Myocyte (in vitro differentiated cells): ENCODE results near the gene PTAFR. TPM values are rescaled to one million over a fixed set of nuclear protein-coding genes. Genes with fewer than 3 reads are reported as not detected.

Source experiments
- DNase-seq: peaks from one replicate; pipeline ENCODE4 v3.0.0-alpha.2; 2012; ENCODE audit warnings: low read depth
- polyA plus RNA-seq: library from polyadenylated mRNA; unstranded; fragments of >200 nt; gene quantifications from one replicate; pipeline ENCODE4 v1.2.1, GENCODE V29; 2012; ENCODE audit warnings: missing spikeins
- total RNA-seq: library from RNA; depleted of rRNA; stranded (reverse); fragments of >200 nt; gene quantifications from 2 replicates; pipeline ENCODE4 v1.2.3, GENCODE V29; 2014

PTAFR gene, protein sequence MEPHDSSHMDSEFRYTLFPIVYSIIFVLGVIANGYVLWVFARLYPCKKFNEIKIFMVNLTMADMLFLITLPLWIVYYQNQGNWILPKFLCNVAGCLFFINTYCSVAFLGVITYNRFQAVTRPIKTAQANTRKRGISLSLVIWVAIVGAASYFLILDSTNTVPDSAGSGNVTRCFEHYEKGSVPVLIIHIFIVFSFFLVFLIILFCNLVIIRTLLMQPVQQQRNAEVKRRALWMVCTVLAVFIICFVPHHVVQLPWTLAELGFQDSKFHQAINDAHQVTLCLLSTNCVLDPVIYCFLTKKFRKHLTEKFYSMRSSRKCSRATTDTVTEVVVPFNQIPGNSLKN
- not detected in 2 replicates for total RNA-seq
- 0.03 TPM for polyA plus RNA-seq

DNA sequence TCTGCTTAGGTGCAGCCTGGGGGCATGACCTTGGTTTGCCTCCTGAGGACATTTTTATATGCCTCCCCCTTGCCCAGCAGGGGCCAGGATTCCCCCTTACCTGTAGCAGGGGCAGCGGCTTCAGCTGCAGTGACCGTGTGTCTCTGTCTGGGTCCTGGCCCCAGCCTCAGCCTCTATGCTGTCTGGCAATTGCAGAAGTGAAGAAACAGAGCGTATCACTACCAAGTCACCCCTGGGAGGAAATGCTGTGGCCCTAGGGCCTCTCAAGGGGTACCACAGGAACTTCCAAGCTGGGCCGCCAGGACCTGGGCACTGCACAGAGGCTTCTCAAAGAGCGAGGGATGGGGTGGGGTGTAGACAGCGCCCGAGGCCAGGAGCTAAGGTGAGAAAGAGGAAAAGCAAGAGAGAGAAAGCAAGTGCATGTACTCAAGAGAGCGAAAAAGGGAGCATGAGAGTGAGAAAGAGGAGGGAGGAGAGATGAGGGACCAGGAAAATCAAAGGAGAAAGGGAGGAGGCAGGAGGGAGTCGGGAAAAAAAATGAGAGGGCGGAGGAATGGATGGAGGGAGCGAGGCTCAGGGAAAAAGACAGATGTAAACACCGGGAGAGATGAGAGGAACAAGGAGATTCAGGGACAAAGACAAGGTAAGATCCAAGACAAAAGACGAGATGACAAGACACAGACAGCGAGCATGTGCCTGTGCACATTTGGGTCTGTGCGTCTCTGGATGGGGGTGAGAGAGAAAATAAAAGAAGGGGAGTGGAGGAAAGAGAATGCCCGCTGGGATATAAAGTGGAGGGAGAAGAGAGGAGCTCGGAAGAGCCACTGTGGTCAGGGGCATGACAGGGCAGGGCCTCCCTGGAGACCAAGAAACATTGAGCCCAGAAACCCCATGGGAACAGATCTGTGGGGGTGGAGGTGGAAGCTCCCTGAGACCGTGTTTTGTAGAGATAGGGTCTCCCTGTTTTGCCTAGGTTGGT is at the start of gene PTAFR:
Gene PTAFR (minus strand): TSS at position 199 of the 979 bp plus-strand sequence. CDS start 25,669 bp downstream, outside the sequence.
- DNase-seq: no peak

DNA sequence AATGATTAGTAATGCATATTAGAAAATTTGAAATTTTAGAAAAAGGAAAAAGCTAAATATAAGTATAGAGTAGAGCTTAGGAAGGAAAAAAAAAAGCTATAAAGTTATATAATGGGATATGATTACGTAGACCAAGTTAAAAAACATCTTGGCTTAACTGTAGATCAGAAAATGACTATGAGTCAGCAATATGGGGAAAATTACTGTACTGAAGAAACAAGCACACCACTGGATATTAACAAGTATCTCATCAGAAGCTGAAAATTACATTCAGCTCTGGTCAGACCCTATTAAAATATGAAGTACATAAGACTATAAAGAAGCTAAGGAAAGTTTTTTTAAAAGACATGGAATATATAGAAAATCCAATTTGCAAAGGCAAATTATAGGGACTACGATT is 36.8 kb upstream of the PTAFR start:
- DNase-seq: no peak

DNA sequence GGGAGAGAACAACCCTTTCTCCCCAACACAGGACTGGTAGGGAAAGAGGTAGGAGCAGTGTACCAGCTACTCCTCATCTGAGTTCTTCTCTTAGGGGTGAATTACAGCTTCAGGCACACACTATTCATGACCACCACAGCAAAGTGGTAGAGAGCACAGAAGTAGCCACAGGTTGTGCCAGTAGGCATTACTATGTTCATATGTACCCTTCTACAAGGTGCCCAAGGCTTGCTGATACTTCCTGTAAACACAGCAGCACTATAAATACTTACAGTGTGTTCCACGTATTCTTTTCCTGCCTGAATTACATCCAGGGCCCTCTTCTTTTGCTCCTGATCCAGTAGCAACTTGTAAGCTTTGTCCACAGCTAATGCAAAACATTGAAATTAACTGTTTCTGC is 33.2 kb upstream of the PTAFR start:
- no peak for DNase-seq

DNA sequence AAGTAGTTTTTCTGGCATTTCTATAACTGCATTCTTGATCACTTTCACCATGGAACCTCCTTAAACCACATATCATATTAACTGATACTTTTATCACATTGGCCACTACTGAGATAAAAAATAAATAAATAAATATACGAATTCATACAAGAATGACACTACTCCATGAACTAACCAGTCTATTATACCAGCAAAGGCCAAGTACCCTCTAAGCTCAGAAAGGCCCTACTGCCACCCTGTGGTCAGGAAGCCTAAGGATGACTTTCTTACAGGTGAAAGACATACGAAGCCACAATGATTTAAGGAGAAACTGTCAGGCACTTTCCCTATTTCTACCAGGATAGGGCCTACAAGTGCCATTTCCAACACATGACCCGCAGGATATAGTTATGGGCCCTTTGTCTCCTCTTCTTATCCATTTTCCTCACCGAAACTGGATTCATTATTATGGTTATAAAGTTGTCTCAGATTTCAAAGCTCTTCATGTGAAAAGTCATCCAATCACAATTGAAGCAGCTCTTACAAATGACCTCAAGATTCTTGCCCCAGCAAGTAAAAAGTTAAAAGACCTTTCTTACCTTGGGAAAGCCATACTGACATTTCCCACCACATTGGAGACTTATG is 32.4 kb upstream of the PTAFR start:
- peak; percentile 58 for DNase-seq

DNA sequence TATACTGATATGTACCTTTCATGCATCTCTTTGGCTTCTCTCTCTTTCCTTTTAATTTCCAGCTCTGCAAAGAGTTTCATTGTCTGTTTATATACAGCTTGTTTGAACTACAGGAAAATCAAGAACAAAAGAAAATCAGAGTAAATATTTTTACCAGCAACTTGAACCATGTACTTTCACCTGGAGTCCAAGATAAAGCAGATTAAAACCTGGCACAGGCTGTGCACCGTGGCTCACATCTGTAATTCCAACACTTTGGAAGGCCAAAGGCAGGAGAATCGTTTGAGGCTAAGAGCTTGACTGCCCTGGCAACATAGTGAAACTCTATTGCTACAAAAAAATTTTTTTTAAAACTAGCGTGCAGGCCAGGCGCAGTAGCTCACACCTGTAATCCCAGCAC is 28.8 kb upstream of the PTAFR start:
- no peak for DNase-seq

DNA sequence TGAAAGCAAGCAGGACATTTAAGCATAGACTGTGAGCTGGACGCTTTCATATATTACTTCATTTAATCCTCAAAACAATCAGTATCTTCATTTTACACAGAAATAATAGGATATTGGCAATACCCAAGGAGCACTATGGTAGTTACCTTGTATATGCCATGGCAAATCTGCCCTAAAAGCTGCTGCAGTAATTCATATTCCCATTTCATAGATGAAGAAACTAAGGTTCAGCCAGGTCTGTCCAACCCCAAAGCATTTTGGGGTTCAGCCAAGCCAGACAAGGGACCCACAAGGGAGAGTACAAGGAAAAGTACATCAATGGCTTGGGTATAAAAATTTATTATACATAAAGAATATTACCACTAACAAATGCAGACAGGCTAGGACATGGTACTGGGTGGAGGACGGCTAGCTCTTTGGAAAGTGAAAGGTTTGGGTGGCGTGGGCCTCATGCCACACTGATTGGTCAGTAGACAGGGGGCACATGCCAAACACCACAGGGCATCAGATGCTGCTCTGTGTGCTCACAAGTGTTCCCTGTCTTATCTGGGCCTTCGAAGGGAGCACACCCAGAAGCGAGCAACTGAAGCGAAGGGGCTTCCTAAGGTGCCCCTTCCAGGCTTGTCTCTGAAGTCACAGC is 23.9 kb upstream of the PTAFR start:
- DNase-seq: no peak

DNA sequence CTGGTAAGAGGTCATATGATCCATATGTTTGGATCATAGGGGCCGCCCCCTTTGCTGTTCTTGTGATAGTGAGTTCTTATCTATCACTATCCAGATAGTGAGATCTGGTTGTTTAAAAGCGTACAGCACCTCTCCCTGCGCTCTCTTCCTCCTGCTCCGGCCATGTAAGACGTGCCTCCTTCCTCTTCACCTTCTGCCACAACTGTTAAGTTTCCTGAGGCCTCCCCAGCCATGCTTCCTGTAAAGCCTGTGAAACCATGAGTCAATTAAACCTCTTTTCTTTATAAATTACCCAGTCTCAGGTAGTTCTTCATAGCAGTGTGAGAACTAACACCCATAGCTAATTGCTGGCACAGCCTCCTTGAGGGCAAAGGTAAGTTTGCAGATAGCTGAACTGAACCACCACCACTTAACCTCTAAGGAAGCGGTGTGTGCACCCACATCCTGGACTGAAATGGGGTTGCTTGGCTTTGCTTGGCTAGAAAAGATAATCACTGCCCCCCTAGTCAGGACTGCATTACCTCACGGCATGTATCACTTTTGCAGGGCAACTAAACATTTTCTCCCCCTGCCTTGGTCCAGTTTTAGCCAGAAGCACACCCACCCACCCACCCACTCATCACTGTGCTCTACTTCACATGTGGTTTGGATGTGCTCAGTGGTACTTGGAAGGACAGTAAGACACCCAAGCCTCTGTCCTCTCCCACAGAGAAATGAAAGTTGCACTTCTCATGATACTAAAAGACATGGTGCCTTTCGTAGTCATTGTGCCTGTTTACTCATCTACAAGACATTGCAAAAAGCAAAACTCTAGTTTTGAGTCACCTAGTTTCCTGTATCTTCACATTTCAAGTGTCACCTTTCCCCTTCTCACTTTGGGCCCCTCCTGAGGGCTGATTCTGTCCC is 23.1 kb upstream of the PTAFR start:
- DNase-seq: no peak

DNA sequence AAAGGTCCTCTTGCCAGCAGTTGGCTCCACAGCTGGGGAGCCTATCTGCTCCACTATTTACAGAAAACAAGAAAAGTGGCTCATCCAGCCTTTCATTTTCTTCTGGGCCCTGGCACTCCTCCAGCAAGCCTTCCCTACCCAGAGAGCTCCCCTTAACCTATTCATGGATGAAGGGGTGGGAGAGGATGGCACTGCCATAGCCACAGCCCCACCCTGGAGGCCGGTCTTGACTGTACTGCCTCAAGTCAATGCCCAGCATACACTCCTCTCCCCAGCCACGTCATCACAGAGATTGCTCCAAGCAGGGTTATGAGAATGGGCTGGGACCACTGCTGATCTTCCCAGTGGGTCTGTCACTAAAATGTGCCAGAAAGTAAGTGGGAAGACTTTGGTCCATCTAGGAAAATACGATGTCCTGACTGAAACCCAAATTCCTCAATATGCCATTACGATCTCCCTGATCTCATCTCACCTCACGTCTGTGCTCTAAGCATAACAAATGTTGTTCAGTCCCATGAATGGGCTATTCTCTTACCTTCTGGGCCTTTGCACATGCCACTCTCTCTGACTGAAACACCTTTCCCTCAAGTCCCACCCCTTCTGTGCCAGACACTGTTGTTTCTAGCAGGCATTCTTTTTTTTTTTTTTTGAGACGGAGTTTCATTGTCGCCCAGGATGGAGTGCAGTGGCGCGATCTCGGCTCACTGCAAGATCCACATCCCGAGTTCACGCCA is 21.4 kb upstream of the PTAFR start:
- peak; percentile 7 for DNase-seq

DNA sequence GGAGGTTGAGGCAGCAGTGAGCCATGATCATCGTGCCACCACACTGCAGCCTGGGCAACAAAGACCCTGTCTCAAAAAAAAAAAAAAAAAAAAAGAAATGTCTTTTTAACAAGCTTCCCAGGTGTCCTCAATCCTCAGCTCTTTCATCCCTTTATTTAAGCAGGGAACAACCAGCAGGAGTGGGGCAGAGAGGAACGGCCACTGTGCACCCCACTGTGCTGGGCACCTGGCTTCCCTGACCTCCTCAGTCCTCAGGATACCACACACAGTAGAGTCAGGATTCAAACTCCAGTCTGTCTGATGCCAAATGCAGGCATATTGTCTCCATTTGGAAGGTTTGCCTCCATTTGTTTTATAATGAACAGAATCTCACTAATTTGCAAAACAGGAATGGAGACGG is 19.8 kb upstream of the PTAFR start:
- DNase-seq: no peak

DNA sequence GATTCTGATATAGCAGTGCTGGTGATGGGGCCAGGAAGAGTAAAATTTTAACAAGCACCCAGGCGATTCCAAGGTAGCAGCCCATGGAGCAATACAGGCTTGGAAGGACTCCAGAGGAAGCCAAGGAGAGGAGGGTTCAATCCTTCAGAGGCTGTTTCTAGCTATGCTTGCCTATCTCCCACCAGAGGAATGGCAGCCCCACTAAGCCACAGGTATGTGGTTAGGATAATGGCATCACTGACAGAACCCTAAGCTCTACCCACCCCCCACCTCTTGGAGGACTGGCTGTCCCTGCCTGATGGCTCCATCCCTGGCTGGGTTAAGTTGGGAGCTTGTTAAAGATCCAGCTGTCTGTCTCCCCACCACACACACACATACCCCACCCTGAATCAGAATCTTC is 19.3 kb upstream of the PTAFR start:
- peak; percentile 58 for DNase-seq

DNA sequence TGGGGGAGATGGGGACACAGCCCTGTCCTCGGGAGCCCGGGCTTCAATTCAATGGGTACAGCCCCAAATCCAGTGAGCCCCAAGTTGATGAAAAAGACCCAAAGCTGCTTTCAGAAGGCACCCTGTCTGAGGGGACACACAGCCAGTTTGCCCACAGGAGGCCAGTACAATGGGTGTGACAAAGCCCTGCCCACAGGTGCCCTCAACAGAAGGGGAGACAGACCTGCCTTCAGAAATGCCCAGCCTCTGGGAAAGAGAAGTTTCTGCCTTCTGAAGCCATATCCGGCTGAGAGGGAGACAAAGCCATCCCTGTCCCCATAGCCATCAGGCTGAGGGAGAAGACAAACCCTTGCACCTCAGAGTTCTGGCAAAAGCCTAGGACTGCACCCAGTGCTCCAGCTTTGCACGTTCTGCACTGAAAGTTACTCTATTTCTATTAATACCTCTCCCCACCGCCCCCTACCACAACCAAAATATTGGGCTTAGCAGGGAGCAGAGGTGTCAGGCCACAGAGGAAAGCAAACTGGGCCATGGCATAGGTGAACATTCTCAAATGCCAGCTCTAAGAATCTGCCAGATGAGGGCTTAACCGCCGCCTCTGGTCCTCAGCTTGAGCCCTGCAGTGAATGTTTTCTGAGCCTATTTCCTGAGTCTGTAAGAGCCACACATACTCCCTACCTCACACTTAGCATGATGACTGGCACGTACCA is 18.0 kb upstream of the PTAFR start:
- no peak for DNase-seq

DNA sequence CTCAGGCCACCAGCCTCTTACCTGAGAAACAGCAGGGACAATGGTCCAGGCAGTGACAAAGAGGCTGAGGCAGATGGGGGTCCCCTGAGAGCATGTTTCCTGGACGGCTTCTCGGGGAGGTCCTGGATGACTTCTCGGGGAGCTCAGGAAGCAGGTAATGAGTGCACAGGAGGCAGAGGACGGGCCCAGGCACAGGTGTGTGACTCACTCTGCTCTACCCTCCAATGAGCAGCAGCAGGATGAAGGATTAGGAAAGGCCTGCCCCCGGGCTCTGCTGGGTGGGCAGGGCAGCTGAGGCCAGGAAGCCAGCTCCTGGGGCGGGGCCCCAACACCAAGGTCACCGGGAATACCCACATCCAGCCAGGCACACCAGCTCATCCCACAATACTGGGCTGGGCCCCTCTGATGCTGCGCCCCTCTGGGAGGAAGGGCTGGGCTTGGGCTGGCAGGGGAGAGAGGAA is 17.2 kb upstream of the PTAFR start:
- no peak for DNase-seq

DNA sequence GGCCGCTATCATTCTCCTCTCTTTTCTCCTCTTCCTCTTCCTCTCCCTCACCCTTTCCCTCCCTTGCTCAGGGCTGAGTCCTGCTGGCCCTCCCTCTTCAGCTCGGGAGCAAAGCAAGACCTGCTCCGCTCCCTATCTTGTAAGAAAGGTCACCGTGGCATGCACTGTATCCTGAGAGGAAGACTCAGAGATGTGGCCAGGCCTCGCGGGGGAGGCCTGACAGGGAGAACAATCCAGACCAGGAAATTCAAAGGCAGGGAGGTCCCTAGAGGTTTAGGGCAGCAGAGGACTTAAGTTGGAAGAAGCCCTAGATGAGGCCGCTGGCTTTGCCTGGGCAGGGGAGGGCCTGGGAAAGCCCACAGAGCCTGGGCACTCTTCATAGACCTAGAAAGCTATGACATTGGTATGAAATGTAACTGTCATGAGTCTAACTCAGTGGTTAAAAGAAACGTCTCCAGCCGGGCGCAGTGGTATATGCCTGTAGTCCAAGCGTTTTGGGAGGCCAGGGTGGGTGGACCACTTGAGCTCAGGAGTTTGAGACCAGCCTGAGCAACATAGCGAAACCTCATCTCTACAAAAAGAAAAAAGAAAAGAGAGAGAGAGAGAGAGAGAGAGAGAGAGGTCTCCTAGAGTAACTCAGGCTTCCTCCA is 14.6 kb upstream of the PTAFR start:
- no peak for DNase-seq

DNA sequence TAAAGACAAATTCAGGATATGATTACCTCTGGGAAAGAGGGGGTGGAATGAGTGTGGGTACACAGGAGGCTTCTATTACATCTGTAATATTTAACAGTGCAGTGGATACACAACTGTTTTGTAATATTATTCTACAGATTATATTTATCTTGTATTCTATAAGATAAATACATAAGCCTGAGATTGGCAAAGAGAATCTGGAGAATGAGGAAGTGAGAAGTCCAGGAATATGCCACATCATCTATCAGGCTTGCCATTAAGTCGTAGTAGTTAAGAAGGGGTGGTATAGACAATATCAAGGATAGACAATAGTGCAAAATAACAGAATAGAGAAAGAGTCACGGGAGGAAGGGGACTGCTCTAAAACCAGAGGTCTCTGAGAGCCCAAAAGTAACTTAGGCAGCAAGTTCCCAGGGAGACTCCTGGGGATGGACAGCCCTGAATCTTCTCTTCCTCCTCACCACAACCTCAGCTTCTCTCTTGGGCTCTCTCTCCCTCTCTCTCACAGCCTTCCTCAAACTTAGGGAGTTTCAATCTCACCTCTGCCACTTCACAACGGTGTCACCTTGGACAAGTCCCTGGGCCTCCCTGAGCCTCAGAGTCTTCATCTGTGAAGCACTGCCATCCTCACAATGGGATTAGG is 14.0 kb upstream of the PTAFR start:
- DNase-seq: no peak

DNA sequence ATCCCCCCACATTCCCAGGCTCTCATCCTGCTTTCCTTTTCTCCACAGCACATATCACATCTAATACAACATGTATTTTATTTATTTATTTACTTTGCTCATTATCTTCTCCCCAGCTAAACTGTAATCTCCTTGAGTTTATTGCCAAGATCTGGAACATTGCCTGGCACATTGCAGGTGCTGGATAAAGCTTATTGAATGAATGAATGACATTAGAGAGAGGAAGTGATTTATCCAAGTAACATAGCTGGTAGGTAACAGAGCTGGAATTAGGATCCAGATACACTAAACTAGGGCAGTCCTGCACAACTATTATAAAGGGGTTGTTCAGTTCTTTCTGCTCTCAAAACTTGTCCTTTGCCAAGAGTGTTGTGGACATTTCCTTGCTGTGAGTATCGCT is 8.6 kb upstream of the PTAFR start:
- no peak for DNase-seq

DNA sequence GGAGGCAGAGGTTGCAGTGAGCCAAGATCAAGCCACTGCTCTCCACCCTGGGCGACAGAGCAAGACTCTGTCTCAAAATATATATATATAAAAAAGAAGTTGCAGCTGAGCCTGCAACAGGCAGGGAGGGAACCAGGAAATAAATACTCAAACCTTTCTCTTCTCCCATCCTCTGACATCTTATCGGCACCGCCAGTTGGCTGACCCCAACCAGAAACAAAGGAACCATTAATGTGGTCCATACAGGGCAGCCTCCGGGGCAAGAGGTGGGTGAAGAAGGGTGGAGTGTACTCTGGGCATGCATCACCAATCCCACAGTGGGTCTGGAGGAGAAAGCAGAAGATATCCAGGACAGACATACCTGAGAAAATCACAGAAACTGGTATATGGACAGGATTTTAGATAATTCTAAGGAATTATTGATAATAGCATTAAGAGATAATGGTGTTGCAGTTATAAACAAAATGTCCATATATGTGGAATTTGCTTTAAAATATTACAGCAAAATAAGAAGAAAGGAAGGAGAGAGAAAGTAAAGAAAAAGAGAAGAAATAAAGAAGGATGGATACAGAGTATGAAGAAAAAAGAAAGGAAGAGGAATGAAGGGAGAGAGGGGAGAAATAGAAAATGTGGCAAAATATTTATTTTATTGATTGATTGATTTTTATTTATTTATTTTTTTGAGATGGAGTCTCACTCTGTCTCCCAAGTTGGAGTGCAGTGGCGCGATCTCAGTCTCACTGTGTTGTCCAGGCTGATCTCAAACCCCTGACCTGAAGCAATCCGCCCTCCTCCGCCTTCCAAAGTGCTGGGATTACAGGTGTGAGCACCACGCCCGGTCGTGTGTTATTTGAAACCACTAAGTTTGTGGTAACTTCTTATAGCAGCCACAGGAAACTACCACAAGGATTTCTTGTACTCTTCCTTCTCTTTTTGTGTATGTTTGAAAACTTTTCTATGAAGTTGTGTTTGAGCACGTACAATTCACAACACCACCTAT is 4.1 kb upstream of the PTAFR start:
- no peak for DNase-seq
